Mammary epithelial cell (primary cell): ENCODE measurements around the gene DYNC2H1.

Source experiments
- CTCF ChIP-seq, 2 donors: IDR thresholded peaks in 1 of 2; conservative IDR thresholded peaks in 1 of 2; 2 replicates each; pipeline ENCODE4 v1.5.1; 2011 to 2012; ENCODE audit warnings: inconsistent platforms in 2 of 2, low read length in 2 of 2, mild to moderate bottlenecking in 2 of 2, control low read depth in 1 of 2, low read depth in 1 of 2; ENCODE audit not compliant: insufficient read depth in 1 of 2; ENCODE audit errors: extremely low read depth in 1 of 2
- EZH2 ChIP-seq: IDR thresholded peaks from 2 replicates; pipeline ENCODE4 v1.6.1; 2012; ENCODE audit warnings: low read length, inconsistent platforms, borderline replicate concordance

DNA sequence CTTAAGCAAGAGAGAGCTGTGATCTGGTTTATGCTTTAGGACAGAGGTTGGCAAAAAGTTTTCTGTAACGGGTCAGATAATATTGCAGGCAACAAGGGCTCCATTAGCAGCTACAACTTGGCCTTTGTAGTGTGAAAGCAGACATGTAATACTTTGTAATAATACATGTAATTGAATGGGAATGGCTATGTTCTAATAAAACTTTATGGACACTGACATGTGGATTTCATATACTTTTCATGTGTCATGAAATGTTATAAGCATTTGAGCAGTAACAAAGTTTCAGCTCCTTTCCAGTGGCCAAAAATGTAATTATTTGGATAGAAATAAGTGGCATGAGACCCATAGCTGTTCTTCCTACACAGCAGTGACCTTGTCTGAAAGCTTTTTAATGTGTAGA lies 3.1 kb downstream of the DYNC2H1 start:
- TF ChIP-seq CTCF (conservative IDR thresholded peaks at IDR 0.05 in 1 of 2, IDR thresholded peaks at IDR 0.05 in 1 of 2; ENCODE audit: extremely low read depth in 1 of 2, insufficient read depth in 1 of 2, low read depth in 1 of 2, low read length in 2 of 2) (no peak), EZH2 (no peak)
